Stimulated activated CD4-positive, alpha-beta T cell treated with anti-CD3 and anti-CD28 coated beads, Interleukin-1b, Interleukin-23, amount 100 ng/mL, for 1 hour (primary cell): ENCODE results near the gene CEP72.
"Not testable (repeated sequence)": the region's sequence is repeated elsewhere in the genome, so short reads cannot be mapped to it uniquely, and the experiment has no call there.

Experiments
- DNase-seq, 2 donors: peaks; one replicate each; pipeline ENCODE4 v3.0.0-alpha.2; 2020; ENCODE audit warnings: low read depth in 2 of 2

Gene CEP72

DNA sequence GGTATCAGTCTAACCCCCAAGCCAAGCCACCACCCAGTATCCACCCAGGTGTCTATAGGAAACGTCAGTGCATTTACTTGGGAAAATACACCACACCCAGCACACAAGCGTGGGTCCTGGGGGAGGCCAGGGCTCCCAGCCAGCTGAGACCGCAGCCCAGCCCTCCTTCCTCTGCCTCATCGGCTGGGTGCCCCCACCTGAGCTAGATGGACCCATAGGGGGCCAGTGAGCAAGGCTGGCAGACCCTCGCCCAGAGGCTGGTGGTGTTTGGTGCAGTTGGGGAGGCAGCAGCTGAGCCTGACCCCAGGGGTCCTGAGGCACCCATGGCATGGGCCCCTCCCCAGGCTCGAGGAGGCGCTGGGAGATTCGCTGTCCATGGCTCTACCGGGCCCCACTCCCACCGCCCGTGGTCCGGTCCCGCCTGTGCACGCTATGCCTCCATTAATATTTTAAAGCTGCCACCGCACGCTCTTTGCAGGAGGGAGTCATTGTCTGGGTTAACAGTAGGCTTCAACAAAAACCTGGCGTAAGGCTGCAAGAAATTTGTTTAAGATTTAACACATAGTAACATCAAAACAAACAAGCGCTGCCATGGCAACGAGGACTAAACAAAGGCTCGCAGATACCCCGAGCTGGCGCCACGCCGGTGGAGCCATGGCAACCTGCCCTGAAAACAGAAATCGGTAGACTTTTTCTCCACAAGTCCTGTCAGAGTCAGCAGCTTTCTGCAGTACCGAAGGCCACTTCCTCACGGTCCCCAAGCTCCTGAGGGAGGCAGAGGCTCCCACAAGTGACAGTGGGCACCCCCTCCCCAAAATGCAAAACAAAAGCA is 60.4 kb downstream of the CEP72 start:
- DNase-seq = peak in 1 of 2 donors; percentile 58

DNA sequence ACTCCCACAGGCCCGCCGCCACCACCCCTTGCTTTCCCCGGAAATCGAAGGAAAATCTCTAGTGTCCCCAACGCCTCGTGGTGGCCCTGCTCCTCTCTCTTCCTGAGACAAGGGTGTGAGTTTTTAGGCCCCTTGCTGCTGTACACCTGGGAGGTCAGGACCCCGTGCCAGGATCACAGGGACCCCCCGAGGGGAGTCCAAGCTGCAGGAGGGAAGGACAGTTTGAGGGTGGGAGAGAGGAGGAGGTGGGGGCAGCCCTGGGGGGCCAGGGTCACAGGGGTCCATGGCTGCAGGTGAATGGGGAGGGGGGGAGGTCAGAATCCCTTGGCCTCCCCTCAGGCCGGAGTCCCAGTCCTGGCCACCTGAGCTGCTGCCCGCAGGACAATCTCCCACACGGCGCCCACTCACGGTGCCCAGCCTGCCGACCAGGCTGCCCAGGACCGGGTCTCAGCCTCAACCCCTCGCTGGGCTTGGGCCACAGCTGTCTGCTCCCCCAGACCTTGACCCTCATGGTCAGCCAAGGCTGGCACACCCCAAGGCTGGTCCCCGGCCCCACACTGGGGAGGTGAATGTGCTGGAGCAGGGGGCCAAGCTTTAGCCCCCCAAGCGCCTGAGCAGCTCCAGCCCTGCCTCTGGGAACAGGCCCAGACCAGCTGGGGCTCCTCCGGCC is 61.2 kb downstream of the CEP72 start:
- no peak for DNase-seq

DNA sequence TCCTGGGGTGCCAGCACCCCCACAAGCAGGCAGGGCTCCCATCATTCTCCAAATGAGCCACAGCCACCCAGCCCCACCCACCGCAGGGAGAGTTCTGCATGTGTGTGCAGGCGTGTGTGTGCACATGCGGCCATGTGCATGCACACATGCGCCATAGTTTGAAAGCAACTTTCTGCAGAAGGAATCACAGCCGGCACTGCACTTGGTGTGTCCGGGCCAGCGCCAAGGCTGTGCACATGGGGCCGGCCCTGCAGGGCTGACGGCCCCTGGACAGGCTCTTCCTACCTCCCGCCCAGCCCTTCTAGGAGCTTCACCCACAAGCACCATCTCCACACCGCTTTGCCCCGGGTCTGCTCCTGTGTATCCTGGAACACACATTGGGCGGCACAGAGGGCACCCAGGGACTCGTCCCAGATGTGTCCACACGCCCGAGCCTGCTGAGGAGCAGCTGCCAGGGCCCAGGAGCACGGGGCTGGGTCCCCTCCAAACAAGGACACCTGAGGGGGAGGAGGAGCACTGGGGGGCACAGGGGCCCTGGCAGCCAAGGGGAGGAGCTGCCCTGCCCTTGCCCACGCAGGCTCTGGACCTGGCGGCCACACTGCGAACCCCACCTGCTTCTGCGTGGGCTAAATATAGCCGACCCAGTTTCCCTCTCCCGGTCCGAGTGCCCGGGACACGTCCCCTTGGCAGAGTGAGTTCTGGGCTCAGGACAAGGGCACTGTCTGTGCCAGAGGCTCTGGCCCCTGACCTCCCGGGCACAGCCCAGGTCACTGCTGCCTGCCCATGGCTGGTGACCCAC is 61.9 kb downstream of the CEP72 start:
- DNase-seq = no peak

DNA sequence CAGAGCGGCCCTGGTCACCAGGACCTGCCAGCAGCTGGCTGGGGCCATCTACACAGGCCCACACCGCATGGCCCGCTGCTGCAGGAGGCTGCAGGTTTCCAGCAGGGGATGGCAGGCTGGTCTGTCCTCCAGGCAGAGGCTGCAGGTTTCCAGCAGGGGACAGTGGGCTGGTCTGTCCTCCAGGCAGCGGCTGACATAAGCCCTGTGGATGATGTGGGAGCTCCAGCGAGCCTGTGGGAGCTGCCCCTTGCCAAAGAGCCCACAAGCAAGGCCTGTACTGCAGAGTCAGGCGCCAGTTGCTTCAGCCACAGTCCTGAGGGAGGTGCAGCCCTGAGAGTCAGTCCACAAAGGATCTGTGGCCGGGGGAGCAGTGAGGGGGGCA is 62.5 kb downstream of the CEP72 start:
- no peak for DNase-seq

DNA sequence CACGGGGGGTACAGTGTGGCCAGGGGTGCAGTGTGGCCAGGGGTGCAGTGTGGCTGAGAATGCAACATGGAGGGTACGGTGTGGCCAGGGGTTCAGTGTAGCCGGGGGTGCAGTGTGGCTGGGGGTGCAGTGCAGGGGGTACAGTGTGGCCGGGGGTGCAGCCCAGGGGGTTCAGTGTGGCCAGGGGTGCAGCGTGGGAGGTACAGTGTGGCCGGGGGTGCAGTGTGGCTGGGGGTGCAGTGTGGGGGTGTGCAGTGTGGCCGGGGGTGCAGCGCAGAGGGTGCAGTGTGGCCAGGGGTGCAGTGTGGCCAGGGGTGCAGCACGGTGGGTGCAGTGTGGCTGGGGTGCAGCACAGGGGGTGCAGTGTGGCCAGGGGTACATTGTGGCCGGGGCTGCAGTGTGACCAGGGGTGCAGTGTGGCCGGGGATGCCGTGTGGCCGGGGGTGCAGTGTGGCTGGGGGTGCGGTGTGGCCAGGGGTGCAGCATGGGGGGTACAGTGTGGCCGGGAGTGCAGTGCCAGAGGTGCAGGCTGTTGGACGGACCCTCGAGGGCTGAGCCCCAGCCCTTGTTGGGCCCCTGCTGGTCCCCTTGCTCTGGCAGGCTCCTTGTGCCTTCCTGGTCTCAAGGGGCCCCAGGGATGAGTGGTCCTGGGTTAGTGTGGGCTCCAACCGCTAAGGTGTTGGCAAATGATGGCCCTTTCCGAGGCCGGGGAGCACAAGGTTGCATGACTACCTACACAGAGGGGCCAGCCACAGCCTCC is 63.2 kb downstream of the CEP72 start:
- DNase-seq = no peak

DNA sequence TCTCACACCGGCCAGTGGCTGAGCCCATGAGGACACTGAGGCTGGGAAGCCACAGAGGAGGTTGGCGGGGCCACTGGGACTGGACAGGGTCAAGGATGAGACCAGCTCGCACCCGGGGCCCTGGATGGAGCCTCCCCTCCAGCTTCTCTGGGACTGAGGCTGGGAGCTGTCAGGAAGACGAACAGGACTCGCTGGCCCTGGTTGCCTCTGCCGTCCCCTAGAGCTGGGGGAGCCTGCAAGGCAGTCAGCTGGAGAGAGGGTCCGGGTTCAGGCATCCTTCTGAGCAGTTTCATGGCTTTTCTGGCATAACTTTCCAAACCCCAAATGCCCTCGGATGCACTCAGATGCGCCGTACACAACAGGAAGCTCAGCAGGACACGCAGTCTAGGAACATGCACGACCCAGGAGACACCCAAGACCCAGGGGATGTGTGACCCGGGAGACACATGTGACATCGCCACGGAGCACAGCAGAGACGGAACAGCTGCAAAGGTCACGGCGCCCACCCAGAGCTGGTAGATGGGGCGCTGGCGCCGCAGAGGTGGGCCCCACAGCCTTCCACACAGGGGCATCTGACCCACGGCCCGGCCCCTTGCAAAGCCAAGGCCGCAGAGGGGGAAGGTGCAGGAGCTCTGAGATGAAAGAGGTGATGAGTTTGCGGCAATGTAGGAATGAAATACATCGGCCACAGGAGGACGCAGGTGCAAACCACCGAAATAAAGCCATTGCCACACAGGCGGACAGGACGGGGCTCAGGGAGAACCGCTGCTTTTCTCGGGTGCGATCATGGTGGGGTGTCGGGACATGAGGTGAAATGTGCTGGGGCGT is 63.9 kb downstream of the CEP72 start:
- DNase-seq = no peak

DNA sequence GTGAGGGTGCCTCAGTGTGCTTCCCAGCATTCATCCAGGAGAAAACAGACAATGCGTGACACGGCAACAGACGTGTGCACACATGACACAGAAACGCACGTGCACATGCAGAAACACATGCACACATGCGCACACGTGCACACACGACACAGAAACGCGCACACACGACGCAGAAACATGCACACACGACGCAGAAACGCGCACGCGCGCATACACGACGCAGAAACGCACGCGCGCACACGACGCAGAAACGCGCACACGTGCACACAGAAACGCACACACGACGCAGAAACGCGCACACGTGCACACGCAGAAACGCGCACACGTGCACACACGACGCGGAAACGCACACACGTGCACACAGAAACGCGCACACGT is 64.5 kb downstream of the CEP72 start:
- DNase-seq = no peak

DNA sequence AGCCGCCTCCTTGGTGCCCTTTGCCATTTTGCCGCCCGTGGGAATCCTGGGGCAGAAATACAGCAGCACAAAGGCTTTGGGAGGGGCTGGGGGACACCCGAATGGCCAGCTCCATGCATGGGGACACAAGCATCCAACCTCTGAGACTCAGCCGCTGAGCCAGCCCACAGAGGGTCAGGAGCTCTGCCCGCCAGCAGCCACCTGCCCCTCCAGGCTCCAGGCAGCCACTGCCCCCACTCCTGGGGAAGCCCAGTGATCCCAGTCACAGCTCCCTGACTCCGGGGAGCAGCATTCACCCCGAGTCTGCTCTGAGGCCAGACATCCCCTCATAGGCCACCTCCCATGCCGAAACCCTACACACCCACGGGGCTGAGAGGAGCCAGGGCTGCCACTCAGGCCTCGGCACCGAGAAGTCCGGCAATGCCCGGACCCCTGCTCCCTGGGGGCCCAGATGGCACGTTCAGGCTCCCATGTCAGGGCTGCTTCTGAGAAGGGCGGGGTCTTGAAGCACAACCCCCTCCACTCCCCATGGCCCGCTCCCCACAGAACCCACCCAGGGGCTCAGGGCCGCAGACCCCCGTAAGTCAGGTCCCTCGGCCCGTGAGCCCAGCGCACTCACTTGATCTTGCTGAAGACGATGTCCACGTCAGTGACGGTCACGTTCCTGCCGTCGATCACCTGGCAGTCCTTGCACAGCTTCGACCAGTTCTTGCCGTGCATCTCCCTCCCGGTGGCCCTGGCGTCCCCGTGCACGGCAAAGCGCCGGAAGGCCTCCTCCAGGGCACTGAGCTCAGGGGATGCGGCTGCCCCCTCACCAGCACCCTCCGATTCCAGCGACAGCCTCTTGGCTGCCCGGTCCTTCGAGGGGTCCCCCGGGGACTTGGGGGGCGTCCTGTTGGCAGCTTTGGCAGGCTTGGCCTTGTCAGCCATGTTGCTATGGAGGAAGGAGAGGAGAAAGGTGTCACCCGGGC is 65.3 kb downstream of the CEP72 start:
- no peak for DNase-seq

DNA sequence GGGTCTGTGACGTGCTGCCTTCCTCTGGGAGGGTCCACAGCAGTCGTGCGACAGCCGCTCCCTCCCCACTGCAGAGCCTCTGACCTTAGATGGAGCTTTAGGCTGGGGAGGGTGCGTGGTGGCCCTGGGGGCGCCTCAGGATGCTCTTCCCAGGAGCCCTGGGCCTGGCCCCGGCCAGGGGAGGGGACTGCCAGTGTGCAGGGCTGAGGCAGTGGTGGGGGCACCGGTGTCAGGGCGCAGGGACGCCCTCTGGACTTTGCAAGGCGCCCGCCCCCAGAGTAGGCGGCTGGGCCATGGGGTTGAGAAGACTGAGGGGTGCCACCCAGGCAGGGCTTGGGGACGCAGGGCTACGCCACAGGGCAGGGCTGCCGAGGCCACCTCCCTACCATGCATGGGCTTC is 66.4 kb downstream of the CEP72 start:
- DNase-seq = not testable (repeated sequence)

DNA sequence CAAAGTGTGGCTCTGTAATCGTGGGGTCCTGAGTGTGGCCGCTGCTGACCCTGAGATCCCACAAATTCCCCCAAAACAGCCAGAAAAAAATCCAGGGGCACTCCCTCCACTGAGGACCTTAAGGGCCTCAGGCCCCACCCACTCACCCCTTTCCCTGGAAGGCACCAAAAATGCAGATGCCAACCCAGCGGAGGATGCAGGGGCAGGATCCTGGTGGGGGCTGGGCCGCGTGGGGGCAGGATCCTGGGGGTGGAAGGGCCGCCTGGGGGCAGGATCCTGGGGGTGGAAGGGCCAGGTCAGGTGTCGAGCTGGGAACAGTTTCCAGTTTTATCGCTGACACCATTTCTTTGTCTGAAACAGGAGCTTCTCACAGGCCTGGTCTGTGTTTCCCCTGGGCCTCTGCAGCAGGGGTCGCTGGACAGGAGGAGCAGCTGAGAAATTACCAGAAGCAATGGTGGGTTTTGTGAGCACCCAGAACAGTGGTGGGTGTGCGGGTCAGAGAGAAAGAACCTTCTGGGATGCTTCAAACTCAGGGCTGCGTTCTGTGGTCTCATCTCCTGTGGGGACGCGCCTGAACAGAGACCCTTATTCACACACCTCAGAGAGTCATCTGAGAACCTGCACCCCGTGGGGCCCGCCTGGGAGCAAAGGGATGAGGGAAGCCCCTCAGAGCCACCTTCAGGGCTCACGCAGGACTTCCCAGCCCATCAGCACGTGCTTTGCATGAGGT is 67.2 kb downstream of the CEP72 start:
- DNase-seq = not testable (repeated sequence)

DNA sequence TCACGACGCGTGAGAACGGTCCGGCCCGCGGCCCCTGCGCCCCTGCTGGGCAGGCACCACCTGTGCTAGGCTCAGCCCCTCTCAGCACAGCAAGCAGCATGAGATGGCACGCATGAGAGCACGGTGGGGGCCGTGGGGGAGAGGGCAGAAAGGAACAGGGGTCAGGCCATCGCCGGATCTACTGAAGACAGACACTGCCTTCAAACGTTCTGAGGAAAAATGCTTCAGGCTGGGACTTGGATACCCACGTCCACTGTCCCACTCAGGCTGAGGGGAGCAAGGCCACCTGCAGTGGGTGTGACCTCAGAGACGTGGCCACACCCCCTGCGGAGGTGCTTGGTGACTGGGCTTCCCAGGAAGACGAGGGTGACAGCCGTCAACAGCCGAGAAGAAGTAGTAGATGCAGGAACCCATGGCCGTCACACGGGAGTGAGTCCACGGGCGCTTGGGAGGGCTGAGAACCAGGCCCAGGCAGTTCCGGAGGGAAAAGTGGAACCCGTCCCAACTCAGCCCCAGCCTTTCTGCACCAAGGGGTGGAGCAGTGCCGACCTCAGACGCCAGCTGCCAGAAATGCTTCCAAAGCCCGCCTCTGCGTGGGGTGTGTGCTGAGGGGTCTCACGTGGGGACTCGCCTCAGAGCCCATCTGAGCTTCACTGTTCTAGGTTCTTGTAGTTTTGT is 68.1 kb downstream of the CEP72 start:
- not testable (repeated sequence) for DNase-seq

DNA sequence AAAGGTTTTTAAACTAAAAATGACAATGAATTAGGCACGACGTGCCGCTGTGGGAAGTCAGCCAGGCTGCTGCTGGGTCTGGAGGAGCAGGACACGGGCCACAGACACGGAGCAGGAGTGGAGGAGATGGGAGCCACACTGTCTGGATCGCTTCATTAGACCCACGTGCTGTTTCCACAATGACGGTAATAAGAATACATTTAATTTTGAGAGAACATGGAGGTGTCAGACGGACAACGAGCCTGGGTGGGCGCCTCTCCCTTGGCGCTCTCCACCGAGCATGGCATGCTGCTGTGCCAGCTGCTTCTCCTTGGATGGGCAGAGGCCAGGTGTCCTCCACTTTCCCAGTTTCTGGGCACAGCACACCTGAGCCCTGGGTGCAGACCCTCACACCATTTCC is 68.7 kb downstream of the CEP72 start:
- DNase-seq = not testable (repeated sequence)

DNA sequence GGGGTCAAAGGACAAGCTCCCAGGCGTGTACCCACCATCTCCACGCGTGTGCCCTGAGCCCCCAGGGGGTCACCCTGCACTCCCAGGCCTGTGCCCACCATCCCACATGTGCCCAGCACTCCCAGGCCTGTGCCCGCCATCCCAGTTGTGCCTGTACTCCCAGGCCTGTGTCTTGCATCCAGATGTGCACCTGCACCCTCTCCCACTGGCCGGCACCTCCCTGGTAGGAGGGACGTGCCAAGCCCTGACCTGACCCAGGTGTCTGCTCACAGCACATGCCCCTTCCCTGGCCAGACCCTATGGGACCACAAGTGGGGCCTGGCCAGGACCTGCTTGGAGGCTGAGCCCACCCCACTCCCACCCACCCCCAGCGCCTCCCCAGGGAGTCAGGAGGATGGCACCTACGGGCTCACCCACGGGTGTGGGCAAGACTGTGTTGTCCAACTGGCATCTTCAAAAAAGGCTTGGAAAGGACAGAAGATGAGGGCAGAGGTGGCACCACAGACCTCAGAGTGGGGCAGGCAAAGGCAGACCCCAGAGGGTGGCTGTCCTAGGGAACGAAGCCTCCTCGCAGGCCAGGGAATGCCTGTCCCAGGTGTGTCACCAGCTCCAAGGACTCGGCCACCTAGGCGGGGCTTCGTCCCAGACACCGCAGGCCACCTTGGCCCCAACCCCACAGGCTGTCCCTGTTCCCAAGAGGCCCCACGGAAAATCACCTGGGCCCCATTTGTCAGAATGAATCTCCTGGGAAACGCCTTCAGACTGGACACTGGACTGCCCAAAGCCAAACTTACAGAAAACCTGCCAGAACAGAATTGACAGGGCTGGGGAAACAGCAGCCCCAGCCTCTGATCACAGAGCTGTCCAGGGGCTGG is 69.4 kb downstream of the CEP72 start:
- DNase-seq = not testable (repeated sequence)

DNA sequence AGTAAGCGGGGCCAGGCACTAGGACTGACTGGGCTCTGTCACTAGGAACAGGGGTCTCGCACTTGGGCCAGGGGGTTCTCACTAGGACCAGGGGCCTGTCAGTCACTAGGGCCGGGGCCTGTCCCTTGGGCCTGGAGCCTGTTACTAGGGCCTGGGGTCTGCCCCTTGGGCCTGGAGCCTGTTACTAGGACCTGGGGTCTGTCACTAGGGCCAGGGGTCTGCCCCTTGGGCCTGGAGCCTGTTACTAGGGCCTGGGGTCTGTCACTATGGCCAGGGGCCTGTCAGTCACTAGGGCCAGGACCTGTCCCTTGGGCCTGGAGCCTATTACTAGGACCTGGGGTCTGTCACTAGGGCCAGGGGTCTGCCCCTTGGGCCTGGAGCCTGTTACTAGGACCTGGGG is 70.1 kb downstream of the CEP72 start:
- DNase-seq = not testable (repeated sequence)

DNA sequence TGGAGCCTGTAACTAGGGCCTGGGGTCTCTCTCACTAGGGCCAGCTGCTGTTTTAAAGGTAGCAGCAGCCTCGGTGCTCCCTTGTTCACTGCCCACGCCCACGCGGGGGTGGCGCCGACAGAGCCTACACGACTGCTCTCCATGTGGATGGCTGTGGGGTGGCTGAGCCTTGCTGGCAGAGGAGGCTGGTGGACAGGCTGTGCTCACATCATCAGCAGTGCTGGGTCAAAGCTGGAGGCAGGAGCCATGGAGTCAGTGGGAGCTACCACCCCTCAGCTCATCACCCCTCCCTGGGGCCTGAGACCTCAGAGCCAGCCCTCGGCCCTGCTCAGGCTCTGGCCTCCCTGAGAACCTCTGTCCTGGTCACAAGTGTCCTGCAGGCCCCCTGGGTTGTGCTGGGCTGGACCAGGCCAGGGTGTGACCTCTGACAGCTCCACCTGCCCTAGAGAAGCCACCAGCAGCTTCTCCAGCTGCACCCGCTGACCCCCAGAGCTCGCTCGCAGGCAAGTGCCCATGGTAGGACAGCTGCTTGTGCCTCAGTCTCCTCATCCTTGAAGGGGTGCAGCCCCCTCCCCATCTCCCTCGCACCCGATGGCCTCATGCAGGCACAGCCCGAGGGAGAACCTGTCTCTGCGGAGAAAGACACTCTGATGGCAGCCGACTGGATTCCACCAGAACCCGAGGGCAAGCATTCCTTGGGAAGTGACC is 70.7 kb downstream of the CEP72 start:
- DNase-seq = not testable (repeated sequence)

DNA sequence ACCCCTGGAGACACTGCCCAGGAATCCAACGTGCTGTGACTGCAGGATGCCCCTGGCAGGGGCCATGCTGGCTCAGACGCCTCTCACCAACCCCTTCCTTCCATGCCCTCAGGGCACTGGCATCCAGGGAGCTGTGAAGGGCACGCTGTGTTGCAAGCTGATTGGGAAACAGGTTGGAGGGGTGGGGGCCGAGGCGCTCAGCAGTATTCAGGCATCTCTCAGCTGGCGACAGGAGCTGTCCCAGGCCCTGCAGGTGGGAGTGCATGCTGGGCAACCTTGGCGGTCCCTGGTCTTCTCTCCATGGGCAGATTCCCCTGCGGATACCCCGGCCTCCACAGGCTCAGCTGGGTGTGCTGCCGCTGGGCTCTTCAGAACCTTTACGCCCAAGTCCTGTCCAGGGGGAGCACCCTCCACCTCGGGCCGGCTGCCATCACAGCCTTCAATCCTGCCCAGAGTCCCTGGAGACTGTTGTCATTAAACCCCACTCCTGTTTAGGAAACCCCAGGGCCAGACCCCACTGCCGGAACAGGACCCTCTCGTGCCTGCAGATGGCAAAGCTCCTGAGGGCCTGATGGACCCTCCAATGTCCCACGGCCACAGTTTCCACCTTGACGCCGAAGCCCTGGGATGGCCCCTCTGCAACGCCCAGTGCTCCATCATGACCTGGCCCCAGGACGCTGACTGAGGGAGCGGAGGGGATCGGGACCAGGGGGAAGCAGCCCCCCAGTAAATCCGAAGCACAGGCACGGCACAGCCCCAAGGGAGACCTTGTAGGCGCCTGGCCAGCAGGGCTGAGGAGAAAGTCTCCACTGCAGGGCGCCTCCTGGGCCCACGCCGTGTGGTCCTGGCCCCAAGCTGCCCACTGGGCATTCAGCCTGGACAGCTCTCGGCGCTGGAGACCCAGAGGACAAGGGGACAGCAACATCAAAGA is 71.7 kb downstream of the CEP72 start:
- no peak for DNase-seq
